Ishikawa (cell line): ENCODE measurements around the gene GLCCI1.

Source experiments
- EGR1 ChIP-seq: IDR thresholded peaks from 2 replicates; pipeline ENCODE4 v1.6.1; 2012
- EP300 ChIP-seq: IDR thresholded peaks from 2 replicates; pipeline ENCODE4 v1.6.1; 2012; ENCODE audit warnings: borderline replicate concordance
- NFIC ChIP-seq: IDR thresholded peaks from 2 replicates; pipeline ENCODE4 v1.6.1; 2012
- TAF1 ChIP-seq: IDR thresholded peaks from 2 replicates; pipeline ENCODE4 v1.6.1; 2012; ENCODE audit warnings: low read depth, mild to moderate bottlenecking
- TCF12 ChIP-seq: IDR thresholded peaks from 2 replicates; pipeline ENCODE4 v1.6.1; 2012; ENCODE audit warnings: low read depth
- TEAD4 ChIP-seq: IDR thresholded peaks from 2 replicates; pipeline ENCODE4 v1.6.1; 2012
- YY1 ChIP-seq: IDR thresholded peaks from 2 replicates; pipeline ENCODE4 v1.6.1; 2012; ENCODE audit warnings: low read depth
- TF ChIP-seq, protein P1 (sequence below): IDR thresholded peaks from 2 replicates; pipeline ENCODE4 v1.6.1; 2012; ENCODE audit warnings: low read depth, mild to moderate bottlenecking

DNA sequence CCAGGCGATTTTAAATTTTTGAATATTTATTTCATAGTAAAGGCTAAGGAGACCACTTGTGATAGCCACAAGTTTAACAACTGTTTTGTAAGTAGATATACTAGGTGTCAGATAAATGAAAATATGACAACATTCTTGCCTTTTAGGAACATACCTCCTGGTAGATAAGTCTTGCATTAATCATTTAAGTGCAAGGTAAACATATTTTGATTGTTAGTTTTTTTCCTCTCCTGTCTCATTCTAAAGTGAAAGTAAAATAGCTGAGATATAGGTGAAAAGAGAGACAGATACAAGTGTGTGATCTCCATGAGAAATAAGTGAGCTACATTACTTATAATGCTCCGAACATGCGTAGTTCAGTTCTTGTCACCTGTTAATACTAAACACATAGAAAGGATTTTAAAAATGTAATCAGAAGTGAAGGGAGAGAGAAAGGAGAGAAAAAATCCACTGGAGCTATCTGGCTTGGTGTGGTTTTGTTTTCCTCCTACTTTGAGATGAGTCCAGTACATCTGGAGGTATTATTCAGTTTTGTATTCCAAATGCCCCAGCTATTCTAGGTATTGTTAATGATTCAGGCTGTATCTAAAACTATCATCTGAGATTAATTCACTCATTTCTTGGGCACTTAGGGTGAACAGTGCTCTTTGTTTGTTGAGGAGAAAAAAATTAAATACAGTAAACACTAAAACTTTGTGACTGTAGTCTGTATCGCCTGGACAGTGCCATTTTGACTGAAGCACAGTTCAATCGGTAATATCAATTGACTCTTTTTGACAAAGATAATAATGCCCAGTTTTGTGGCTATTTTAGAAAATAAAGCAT, 21.2 kb downstream of the GLCCI1 start:
- TF ChIP-seq TCF12 (no peak), EP300 (no peak), YY1 (no peak), EGR1 (no peak), NFIC (no peak), TAF1 (no peak), TEAD4 (no peak)
- TF ChIP-seq, protein P1, sequence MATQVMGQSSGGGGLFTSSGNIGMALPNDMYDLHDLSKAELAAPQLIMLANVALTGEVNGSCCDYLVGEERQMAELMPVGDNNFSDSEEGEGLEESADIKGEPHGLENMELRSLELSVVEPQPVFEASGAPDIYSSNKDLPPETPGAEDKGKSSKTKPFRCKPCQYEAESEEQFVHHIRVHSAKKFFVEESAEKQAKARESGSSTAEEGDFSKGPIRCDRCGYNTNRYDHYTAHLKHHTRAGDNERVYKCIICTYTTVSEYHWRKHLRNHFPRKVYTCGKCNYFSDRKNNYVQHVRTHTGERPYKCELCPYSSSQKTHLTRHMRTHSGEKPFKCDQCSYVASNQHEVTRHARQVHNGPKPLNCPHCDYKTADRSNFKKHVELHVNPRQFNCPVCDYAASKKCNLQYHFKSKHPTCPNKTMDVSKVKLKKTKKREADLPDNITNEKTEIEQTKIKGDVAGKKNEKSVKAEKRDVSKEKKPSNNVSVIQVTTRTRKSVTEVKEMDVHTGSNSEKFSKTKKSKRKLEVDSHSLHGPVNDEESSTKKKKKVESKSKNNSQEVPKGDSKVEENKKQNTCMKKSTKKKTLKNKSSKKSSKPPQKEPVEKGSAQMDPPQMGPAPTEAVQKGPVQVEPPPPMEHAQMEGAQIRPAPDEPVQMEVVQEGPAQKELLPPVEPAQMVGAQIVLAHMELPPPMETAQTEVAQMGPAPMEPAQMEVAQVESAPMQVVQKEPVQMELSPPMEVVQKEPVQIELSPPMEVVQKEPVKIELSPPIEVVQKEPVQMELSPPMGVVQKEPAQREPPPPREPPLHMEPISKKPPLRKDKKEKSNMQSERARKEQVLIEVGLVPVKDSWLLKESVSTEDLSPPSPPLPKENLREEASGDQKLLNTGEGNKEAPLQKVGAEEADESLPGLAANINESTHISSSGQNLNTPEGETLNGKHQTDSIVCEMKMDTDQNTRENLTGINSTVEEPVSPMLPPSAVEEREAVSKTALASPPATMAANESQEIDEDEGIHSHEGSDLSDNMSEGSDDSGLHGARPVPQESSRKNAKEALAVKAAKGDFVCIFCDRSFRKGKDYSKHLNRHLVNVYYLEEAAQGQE, result no peak
